CD4-positive, alpha-beta T cell (primary cell): ENCODE measurements around the gene TRIM21. TPM values are rescaled to one million over a fixed set of nuclear protein-coding genes. Genes with fewer than 3 reads are reported as not detected.
"Not testable (repeated sequence)": the region's sequence is repeated elsewhere in the genome, so short reads cannot be mapped to it uniquely, and the experiment has no call there.

Experiments used
- ATAC-seq: fragments of 200-7000 bp; cut with Tn5 transposase; one replicate; pipeline ENCODE4 v1.10.0; 2022; ENCODE audit warnings: mild to moderate bottlenecking; ENCODE audit not compliant: poor library complexity
- CTCF ChIA-PET: fragments of 350-600 bp; sonication (Branson Sonifier 250); formaldehyde crosslinking; loops from one replicate; lab custom pipeline; 2021; ENCODE audit warnings: antibody characterized with exemption, inconsistent platforms; lab: Charles Lee
- POLR2A ChIA-PET: fragments of 350-600 bp; sonication (Branson Sonifier 250); formaldehyde crosslinking; loops from one replicate; lab custom pipeline; 2021; ENCODE audit warnings: antibody characterized with exemption, inconsistent platforms; lab: Charles Lee
- DNase-seq, 14 experiments: peaks; one replicate each; pipeline ENCODE4 v3.0.0-alpha.2; 2013 to 2020; ENCODE audit warnings: mixed read lengths in 2 of 14
- H3K27ac ChIP-seq, 2 donors: one replicate each; pipeline versions ENCODE4 v1.5.1 to v1.7.0; 2013; ENCODE audit warnings: low read length in 2 of 2, low read depth in 1 of 2, mild to moderate bottlenecking in 1 of 2
- H3K27me3 ChIP-seq, 2 experiments: 1 replicate in 1 of 2; 2 replicates in 1 of 2; pipeline versions ENCODE4 v1.6.1 to v1.7.0; 2013; ENCODE audit warnings: low read length in 2 of 2, control low read depth in 1 of 2, mild to moderate bottlenecking in 1 of 2, moderate library complexity in 1 of 2; ENCODE audit not compliant: insufficient read depth in 2 of 2, control insufficient read depth in 1 of 2
- H3K36me3 ChIP-seq: one replicate; pipeline ENCODE4 v1.6.1; 2013; ENCODE audit warnings: low read length, control low read depth; ENCODE audit not compliant: insufficient read depth
- H3K4me1 ChIP-seq: one replicate; pipeline ENCODE4 v1.6.1; 2013; ENCODE audit warnings: low read length, control low read depth; ENCODE audit not compliant: insufficient read depth
- H3K4me3 ChIP-seq: one replicate; pipeline ENCODE4 v1.5.1; 2013; ENCODE audit warnings: mild to moderate bottlenecking, low read length, moderate library complexity
- H3K9me3 ChIP-seq, 2 experiments: 1 replicate in 1 of 2; 2 replicates in 1 of 2; pipeline versions ENCODE4 v1.6.1 to v1.7.0; 2013; ENCODE audit warnings: low read length in 2 of 2, mild to moderate bottlenecking in 2 of 2, control low read depth in 1 of 2, moderate library complexity in 1 of 2; ENCODE audit not compliant: control insufficient read depth in 1 of 2, insufficient read depth in 1 of 2
- H3K27ac Mint-ChIP-seq: one replicate; pipeline ENCODE4 v1.8.0; 2020; ENCODE audit warnings: mixed read lengths
- H3K27me3 Mint-ChIP-seq: one replicate; pipeline ENCODE4 v1.8.0; 2021; ENCODE audit warnings: mixed read lengths
- H3K36me3 Mint-ChIP-seq: one replicate; pipeline ENCODE4 v1.8.0; 2021; ENCODE audit warnings: low read depth, mixed read lengths
- H3K4me1 Mint-ChIP-seq: one replicate; pipeline ENCODE4 v1.8.0; 2021; ENCODE audit warnings: low read depth, mixed read lengths
- H3K4me3 Mint-ChIP-seq: one replicate; pipeline ENCODE4 v1.8.0; 2020; ENCODE audit warnings: mild to moderate bottlenecking, mixed read lengths
- H3K9me3 Mint-ChIP-seq: one replicate; pipeline ENCODE4 v1.8.0; 2020; ENCODE audit warnings: mixed read lengths
- CTCF ChIP-seq: fragments of 200-600 bp; IDR thresholded peaks from one replicate; pipeline ENCODE4 v1.8.0; 2022; ENCODE audit warnings: antibody characterized with exemption, mild to moderate bottlenecking
- intact Hi-C, 2 experiments: fragments of 100-400 bp; cut with DNase I in 1 of 2; cut with micrococcal nuclease in 1 of 2; formaldehyde crosslinking; loops; one replicate each; pipeline versions ENCODE4 v1.15.1 to v1.9.0; 2023 to 2025; cut with DNase I, micrococcal nuclease
- total RNA-seq, 174 experiments: library from RNA in 2 of 174; stranded (reverse) in 2 of 174; gene quantifications; one replicate each; pipeline ENCODE4 v1.2.3 and lab custom pipeline; 2021 to 2026

The TRIM21 gene
- total RNA-seq, 2 experiments from 2014 or later = 21.0 to 23.7 TPM

GRCh38 chr11:4416816-4417215, 23.3 kb upstream of the TRIM21 start:
- Histone ChIP-seq H3K27ac (no peak overlapping the region), H3K27me3 (no peaks in the 10 kb centered on the region), H3K4me1 (no peaks in the 10 kb centered on the region), H3K4me3 (no peak overlapping the region), H3K9me3 (no peaks in the 10 kb centered on the region), H3K36me3 (no peaks in the 10 kb centered on the region)
- Mint-ChIP-seq H3K4me1 (no peaks in the 10 kb centered on the region), H3K9me3 (no peaks in the 10 kb centered on the region), H3K27me3 (peaks cover 16% of the 10 kb centered on the region), H3K27ac (no peak overlapping the region), H3K36me3 (no peaks in the 10 kb centered on the region), H3K4me3 (no peak overlapping the region)
- ATAC-seq (no peak), DNase-seq (no peak)
- intact Hi-C loops = no loop called here
- no peak for TF ChIP-seq CTCF
- ChIA-PET CTCF (no interaction called here), POLR2A (no interaction called here)

DNA sequence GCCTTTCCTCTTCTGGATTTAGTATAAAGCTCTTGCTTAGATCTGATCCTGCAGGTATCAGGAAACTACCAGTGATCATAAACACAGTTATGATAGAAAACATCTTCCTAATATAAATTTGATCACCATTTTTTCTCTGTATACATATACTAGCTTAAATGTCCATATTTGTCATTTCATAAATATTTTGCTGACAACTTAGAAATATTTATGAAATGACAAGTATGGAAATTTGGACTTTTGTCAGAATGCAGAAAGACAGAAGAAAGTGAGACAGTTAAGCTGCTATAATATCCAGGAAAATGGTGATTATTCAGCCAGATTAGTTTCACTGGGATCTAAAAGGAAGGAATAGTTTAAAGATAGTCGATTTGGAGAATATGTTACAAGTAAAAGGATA, 22.8 kb upstream of the TRIM21 start:
- Histone ChIP-seq H3K36me3 (no peaks in the 10 kb centered on the region), H3K9me3 (no peaks in the 10 kb centered on the region), H3K4me1 (no peaks in the 10 kb centered on the region), H3K4me3 (no peak overlapping the region), H3K27ac (no peak overlapping the region), H3K27me3 (no peaks in the 10 kb centered on the region)
- ChIA-PET POLR2A (no interaction called here), CTCF (no interaction called here)
- H3K4me1 Mint-ChIP-seq = no peaks in the 10 kb centered on the region
- intact Hi-C loops = no loop called here
- no peak overlapping the region for H3K4me3 Mint-ChIP-seq
- DNase-seq (no peak), ATAC-seq (no peak)
- no peaks in the 10 kb centered on the region for H3K36me3 Mint-ChIP-seq
- TF ChIP-seq CTCF = no peak
- H3K27ac Mint-ChIP-seq = no peak overlapping the region
- H3K27me3 Mint-ChIP-seq = peaks cover 16% of the 10 kb centered on the region
- no peaks in the 10 kb centered on the region for H3K9me3 Mint-ChIP-seq

GRCh38 chr11:4406206-4406605, 12.7 kb upstream of the TRIM21 start:
- H3K4me3 ChIP-seq, H3K9me3 Mint-ChIP-seq, H3K9me3 ChIP-seq, intact Hi-C loops, DNase-seq, H3K27me3 ChIP-seq, POLR2A ChIA-PET, H3K4me3 Mint-ChIP-seq, ATAC-seq, H3K4me1 Mint-ChIP-seq, CTCF ChIA-PET, H3K4me1 ChIP-seq, H3K36me3 ChIP-seq, H3K27ac Mint-ChIP-seq, H3K36me3 Mint-ChIP-seq, H3K27ac ChIP-seq: not testable (repeated sequence)
- H3K27me3 Mint-ChIP-seq = peaks cover 18% of the 10 kb centered on the region

DNA sequence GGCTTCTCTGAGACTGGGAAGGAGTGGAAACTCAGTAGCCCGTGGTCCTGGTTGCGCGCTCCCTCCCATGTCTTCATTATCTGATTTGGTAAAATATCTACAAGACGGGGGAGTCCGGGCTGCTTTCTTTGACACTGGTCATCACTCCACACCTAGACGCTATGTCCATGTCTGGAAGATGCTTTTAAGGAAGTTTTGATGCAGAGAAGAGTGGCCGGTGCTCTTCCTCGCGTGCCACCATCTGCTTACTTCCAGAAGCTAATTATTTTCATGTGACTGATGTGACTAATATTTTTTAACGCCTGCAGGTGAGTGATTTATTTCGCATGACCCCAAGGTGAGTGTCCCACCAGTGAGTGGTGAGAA, 339 bp upstream of the TRIM21 start:
- DNase-seq = no peak
- Histone ChIP-seq H3K27ac (peak overlapping the region in 1 of 2 donors; percentile 68), H3K9me3 (peaks cover 5 to 8% of the 10 kb centered on the region in 2 experiments), H3K4me3 (peak overlapping the region; percentile 87), H3K36me3 (peaks cover 15% of the 10 kb centered on the region), H3K4me1 (peaks cover 13% of the 10 kb centered on the region), H3K27me3 (peaks cover 3 to 7% of the 10 kb centered on the region in 2 experiments)
- peaks cover 5% of the 10 kb centered on the region for H3K9me3 Mint-ChIP-seq
- H3K36me3 Mint-ChIP-seq = peaks cover 47% of the 10 kb centered on the region
- no peak for TF ChIP-seq CTCF
- peaks cover 13% of the 10 kb centered on the region for H3K27me3 Mint-ChIP-seq
- peak overlapping the region; percentile 79 for H3K27ac Mint-ChIP-seq
- intact Hi-C loops = loop anchor here in 1 of 2 experiments (5.0 to 10.0 kb wide), 3 partner anchors 213 to 1841 kb away; partner anchors contain the start of genes CNGA4, FHIP1B, TRIM22 and TRIM5
- H3K4me1 Mint-ChIP-seq = peaks cover 54% of the 10 kb centered on the region
- POLR2A ChIA-PET = interaction anchor here (1.2 to 1.6 kb wide), 3 partner anchors 100 to 215 kb away, joined by 3 to 8 read pairs (median 5); partner anchors contain the start of gene TRIM68
- CTCF ChIA-PET = no interaction called here
- H3K4me3 Mint-ChIP-seq = peak overlapping the region; percentile 84
- ATAC-seq = no peak
